HG03432 (cell line): ENCODE data around the gene AAK1.
"Not testable (repeated sequence)": the region's sequence is repeated elsewhere in the genome, so short reads cannot be mapped to it uniquely, and the experiment has no call there.

Source experiments
- ATAC-seq: cut with Tn5 transposase; IDR thresholded peaks from one replicate; pipeline ENCODE4 v1.9.1; 2021; ENCODE audit warnings: mild to moderate bottlenecking, moderate library complexity; ENCODE audit not compliant: unreplicated experiment

The AAK1 gene

DNA sequence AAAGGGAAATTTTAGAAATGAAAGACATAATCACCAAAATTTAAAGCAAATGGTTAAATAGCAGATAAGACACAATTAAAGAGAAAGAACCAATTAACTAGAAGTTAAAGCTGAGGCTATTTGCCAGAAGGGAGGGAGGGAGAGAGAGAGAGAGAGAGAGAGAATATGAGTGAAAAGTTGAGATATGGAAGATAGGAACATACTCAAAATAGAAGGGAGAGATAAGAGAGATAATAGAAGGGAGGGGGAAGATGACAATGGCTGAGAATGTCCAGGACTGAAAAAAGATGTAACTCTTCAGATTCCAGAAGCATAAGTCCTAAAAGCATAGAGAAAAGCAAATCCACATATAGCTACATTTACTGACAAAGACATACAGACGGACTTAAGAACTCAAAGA is 17.1 kb upstream of the AAK1 start:
- ATAC-seq = no peak

DNA sequence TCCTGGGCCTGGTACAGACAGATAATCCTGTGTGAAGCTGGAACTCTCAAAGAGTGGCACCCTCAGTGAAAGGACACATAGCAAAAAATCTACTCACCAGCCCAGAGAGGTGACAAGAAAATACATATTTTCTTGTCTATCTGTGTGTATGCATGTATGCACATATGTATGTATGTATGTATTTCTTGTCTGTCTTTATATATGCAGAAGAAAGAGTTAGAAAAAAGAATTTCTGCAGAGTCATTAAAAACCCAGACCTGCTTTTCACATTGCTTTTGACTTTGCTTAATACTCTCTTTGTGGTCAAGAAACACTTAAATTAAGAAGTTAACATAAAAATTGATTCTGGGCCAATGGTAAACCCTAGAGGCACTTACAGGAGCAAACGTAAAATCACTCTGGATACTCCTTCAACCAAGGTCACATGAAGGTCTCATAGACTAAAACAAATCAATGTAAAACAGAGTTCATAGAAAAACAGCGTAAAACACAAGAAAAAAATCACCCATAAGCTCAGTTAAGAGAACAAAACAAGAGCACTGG is 16.5 kb upstream of the AAK1 start:
- ATAC-seq = no peak

DNA sequence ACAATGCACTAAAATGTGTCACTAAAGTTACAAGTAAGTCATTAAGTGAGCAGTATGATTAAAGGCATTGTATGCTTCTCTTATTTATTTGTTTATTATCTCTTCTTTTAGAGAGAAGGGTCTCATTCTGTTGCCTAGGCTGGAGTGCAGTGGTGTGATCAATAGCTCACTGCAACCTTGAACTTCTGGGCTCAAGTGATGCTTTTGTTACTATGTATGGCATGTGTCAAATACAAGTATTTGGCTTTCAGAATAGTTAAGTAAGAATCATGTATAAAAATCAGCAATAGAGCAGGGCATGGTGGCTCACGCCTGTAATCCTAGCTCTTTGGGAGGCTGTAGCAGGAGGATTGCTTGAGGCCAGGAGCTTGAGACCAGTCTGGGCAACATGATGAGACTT is 15.8 kb upstream of the AAK1 start:
- no peak for ATAC-seq

DNA sequence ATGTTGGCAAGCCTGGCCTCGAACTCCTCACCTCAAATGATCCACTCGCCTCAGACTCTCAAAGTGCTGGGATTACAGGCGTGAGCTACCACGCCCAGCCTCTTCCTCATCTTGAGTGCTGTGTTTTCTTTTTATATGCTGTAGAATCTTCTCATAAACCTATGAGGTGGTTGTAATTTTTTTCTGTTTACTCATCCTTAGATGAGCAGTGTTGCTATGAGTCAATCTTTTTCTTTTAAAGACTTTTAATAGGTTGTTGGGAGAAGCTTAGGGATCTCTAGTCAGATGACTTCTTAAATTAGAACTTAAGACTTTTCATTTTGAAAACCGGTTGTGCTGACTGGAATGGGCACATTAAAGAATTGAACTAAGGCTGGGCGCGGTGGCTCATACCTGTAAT is 8.7 kb upstream of the AAK1 start:
- no peak for ATAC-seq

DNA sequence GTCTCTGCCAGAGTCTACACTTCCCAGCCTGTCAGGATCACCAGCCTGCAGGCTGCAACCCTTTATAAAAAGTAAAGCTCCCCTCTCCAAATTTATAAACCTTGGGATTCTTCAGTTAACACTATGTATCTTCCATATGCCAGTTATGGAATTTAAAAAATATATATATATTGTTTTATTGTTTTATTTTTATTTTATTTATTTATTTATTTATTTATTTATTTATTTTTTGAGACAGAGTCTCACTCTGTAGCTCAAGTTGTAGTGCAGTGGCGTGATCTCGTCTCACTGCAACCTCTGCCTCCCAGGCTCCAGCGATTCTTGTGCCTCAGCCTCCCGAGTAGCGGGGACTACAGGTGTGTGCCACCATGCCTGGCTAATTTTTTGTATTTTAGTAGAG is 3.7 kb upstream of the AAK1 start:
- not testable (repeated sequence) for ATAC-seq

DNA sequence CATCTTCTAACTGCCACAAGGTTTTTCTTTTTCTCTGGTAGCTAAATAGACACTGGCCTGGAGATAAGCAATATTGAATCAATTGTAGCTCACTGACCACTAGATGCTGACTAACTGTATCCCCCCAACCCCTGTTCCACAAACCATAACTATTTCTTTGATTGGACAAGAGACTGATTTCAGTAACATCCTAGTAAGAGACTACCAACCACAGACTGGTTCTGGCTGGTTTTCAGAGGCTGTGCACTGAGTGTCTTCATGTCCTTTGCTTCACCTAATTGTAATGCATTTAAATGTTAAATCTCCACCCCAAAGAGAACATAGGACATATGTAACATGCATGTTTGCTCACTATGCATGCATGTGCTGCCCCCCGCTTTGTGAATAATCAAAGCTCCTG is 3.2 kb upstream of the AAK1 start:
- ATAC-seq = no peak

DNA sequence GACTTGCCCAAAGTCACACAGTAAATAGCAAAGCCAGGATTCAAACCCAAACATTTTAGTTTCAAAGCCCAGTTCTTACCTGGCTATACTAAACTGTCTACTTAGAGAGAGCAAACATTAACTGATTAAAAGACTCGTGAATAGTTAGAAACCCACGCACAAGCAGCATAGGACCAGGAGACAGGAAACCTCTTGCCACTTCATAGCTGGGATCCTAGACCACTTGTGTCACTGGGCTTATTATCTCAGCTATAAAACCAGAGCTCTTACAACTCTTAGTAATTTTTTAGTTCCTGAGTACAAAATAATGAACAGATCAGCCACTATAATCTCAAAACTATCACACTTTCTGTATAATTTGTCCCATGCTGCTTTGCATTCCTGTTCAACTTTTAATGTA is 2.4 kb upstream of the AAK1 start:
- ATAC-seq = no peak

DNA sequence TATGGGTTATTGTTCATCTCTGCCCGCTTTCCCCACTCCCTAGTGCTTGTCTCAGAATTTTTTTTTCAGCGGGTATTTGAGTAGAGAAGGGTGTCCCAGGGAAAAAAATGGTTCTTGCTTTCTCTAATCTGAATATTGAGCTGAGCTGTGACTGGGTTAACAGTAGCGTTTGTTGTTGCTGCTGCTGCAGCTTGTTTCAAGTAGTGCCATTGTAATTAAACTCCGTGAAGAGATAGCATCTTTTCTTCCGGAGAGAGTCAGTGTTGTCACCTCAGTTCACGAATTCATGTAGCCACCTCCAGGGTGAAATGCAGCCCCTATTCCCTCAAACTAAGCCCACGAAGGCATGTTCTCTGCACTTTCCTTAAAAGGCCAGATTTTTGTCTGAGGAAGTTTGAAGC is 1.5 kb upstream of the AAK1 start:
- no peak for ATAC-seq

DNA sequence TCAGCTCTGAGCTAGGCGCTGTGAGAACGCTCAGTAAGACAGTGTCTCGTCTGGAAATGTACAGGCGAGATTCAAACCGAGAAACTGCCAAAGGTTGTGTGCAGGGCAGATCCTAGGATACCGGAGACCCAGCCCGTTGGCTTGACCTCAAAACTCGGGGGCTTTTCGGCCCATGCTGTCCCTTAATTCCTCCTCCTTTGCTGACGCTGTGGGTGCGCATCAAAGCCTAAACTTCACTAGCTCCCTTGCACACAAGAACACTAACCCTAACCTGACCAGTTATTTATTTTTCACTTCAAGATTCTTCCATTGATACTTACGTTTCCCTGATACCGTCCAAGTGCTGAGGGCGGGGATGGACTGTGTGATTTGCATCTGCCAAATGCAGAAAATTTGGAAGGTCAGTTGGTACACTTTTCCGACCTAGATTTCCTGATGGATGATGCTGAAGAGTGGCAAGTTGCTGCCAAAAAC is 1.0 kb upstream of the AAK1 start:
- no peak for ATAC-seq

DNA sequence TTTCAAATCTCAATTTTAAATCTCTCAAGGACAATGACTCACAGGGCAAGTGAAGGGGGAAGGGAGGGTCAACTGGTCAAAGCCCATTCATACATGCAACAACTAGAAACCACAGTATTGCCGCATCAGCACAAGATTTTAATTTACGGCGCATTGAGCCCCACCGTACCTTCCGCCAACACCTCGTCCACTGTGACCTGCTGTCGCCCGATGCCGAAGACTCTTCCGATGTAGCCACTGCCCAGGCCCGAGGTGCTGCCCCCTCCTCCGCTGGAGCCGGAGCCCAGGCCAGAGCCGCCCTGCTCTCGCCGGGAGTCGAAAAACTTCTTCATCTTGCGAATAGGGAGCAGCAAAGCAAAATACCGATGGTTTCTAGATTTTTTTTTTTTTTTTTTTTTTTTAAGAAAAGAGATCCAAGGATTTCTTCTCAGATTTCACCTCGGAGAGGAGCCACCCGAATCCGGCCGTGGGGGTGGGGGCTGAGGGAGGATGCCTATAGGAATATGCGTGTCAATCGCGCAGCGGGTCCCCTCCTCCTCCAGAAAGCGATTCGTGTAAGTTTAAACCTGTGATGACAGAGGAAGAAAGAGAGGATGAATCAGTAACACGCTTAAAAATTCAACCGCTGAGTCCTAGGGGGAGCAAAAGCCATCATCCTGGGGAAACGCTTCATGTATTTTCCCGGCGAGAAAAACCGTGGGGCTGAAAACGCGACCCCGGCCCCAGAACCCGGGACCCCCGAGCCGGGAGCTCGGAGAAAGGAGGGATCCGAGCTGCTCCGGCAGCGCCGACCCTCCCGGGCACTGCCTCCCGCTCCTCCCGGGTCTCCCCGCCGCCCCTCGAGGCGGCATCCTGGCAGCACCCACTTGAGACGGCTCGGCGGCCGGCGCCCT is 584 bp downstream of the AAK1 start:
- peak; percentile 4 for ATAC-seq

DNA sequence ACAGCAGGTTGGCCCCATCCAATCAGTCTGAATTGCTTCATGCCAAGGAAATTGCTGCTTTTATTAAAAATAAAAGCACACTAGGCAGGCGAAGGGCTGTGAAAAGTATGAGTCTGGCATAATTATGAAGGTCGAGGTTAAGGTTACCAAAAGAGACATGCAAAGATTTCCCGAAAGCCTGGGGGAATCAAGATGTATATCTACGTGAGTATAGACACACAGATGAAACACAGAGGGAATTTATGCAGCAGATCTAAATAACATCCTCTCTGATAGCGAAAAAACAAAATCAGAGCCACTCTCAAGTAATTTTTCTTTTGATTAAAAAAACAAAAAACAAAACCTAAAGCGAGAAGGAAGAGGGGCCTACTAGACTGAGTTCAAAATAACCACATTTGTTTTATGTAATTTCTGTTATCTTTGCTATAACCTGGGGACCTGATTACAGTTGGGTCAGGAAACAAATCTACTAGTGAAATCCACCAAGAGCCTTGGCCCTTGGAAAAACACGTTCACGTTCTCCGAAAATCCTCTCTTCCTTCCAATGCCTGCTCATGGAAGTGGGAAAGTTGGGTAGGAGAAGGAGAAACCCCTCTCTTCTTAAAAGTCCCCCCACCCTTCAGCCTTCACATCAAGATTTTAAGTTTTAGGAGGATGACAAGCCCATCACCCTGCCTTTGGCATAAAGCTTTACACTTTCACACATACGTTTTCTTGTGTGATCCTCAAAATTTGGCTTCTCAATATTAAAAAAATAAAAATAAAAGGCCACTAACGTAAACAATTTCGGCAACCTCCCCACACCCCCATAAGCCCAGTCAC is 1.4 kb downstream of the AAK1 start:
- ATAC-seq = no peak

DNA sequence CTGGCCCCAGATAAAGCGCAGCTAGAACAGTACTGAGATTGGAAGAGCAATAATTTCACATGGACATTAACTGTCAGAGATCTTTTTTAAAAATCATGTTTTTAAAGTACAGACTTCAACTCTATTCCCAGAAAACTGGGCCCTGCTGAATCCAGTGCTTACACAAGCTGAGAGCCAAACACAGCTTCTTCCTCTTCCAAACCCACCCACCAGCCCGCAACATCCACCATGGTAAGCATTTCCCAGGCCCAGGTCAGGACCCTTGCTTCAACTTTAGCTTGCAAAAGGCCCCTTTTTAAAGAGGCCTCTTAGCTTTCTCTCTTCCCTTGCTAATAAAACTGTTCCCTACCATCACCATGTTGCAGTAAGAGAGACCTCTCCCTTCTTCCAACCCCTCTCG is 2.1 kb downstream of the AAK1 start:
- no peak for ATAC-seq

DNA sequence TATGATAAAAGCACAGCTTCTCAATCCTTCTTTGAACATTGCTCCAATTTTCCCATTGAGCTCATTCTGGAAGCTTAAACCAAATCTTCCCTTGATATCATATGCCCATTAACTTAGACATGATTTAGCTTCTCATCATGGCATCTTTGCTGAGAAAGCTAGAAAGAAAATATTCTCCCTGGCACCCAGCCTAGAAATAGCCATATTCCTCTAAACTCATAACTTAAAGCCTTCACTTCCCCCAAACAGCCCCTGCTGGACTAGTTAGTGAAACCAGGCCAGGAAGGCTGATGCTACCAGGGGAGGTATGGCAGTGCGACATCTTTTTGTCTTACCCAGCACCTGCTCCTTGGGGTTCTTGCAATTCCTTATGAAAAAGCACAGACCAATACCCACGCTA is 4.3 kb downstream of the AAK1 start:
- no peak for ATAC-seq

DNA sequence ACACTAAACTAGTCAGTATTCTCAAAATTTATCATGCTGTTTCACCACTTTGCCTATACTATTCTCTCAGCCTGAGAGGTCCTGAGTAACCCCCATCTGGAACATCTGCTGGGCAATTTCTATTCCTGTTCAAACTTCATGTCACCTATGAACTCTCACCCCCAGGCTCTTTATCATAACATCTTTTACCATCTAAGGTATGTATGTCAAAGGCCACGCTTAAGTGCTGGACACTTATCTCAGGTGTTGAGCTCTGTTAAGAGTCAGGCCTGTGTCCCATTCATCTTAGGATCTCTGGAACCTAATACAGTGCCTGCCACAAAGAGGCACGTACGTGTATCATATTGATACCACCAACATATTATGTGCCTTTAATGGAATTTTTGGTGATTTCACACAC is 4.9 kb downstream of the AAK1 start:
- ATAC-seq = no peak

DNA sequence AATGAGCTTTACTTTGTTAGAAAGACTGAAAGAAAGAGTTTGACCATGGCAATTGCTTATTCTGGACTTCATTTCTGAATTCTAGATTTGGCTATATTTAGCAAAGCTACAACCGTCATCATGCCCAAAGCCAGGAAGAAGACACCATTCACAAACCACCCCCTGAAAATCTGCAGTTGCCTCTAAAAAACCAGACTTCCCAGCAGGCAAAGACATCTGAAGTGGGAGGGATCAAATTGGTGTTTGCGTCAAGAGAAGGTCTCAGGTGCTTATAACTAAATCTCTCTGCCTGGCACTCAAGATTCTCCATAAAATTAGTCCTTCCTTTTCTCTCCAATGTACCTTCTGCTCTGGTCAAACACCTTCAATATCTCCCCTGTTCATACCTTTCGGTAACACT is 5.6 kb downstream of the AAK1 start:
- no peak for ATAC-seq

DNA sequence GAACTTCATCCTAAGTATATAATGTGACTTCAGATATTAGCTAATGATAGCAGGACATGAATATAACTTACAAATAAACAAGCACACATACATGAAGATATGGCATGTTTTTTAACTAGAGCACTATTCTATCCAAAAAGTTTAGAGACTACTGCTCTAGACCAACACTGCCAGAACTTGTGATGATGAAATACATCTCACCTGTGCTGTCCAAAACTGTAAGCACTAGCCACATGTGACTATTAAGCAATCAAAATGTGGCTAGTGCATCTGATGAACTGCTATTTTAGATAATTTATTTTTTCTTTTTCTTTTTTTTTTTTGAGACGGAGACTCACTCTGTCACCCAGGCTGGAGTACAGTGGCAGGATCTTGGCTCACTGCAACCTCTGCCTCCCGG is 7.1 kb downstream of the AAK1 start:
- ATAC-seq = no peak

DNA sequence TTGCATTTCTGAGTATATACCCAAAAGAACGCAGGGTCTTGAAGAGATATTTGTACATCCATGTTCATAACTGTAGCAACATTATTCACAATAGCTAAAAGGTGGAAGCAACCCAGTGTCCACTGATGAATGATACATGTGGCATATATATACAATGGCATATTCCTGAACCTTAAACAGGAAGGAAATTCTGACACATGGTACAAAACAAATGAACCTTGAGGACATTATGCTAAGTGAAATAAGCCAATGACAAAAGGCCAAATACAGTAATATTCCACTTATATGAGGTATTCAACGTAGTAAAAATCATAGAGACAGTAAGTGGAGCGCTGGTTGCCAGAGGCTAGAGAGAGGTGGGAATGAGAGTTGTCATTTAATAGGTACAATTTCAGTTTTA is 8.1 kb downstream of the AAK1 start:
- no peak for ATAC-seq

DNA sequence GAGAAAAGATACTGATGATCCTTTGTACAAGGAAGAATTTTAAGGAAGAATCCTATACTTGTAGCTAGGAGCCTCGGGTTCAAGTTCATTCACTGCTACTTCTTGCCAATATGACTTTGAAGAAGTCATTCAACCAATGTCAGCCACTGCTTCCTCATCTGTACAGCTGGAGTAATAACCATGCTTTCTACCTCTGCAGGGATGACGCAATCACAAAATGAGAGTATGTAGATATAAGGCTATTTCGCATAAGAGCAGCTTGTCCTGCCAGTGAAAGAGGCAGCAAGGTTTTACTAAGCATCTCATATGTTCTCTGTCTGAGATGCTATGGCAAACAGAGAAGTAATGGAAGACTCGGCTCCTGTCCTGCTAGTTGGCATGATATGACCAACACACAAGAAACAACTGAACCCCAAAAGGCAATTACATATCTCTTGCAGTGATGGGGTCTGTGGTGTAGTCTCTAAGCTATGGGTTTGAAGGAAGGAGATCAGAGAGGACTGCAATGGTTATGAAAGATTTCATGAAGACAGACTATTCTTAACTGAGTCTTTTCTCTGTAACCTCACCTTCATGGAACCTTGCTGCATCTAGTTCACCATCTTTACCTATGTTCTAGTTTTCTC is 9.2 kb downstream of the AAK1 start:
- ATAC-seq = no peak

DNA sequence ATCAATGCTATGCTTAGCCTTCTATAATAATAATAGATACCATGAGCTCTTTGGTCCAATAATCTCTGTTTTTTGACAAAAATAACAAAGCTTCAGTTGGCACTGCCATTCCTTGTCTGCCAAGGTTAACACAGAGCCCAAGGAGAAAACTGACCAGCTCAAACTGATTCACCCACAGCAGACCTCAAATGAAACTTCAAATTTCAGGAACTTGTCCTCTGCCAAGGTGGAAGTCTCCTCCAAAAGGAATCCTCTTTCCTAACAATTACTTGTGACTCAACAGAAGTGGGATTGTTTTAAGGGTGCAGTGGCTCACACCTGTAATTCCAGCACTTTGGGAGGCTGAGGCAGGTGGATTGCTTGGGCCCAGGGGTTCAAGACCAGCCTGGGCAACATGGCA is 12.1 kb downstream of the AAK1 start:
- ATAC-seq = no peak

DNA sequence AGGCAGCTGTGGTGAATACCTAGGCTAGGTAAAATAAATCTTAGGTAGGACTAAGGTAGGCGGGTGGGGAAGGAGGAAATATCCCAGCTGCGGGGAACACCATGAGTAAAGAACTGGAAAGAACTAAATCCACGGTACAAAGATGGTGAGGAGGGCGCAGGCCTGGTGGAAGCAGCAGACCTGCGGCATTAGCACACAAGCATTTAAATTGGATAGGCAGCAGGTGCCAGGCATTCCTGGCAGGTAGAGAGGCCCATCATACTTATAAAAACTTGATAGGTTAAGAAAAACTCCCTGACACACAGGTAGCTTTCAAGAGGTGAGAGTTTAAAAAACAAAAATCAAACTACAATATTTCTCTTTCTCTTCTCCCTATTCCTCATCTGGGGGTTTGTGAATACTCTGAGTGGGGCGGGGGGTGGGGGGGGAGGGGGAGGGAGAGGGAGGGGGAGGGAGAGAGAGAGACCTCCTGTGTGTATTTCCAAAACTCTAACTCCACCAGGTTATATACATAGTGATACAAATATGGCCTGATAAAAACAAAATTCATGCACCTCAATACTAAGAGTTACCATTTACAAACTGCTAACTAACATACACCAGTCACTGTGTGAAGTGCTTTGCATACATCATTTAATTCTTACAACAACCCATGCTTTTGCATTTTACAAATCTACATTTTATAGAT is 13.5 kb downstream of the AAK1 start:
- no peak for ATAC-seq
